ENCODE data around the gene C10orf67.

GRCh38 chr10:23370106-23370505 is 25.5 kb upstream of the C10orf67 start:
- no peak for TF ChIP-seq CSDC2 (CRISPR knock-in tag; IDR thresholded peaks at IDR 0.05)
- no peak for TF ChIP-seq CSRNP3 (CRISPR knock-in tag; IDR thresholded peaks at IDR 0.05)
- no peak for TF ChIP-seq GLIS3 (CRISPR knock-in tag; IDR thresholded peaks at IDR 0.05)
- TF ChIP-seq, protein P1, sequence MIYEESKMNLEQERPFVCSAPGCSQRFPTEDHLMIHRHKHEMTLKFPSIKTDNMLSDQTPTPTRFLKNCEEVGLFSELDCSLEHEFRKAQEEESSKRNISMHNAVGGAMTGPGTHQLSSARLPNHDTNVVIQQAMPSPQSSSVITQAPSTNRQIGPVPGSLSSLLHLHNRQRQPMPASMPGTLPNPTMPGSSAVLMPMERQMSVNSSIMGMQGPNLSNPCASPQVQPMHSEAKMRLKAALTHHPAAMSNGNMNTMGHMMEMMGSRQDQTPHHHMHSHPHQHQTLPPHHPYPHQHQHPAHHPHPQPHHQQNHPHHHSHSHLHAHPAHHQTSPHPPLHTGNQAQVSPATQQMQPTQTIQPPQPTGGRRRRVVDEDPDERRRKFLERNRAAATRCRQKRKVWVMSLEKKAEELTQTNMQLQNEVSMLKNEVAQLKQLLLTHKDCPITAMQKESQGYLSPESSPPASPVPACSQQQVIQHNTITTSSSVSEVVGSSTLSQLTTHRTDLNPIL (CRISPR knock-in tag; IDR thresholded peaks at IDR 0.05; ENCODE audit: low read depth), result no peak
- TF ChIP-seq ZFP3 (CRISPR knock-in tag; IDR thresholded peaks at IDR 0.05), result no peak
- TF ChIP-seq OSR1 (CRISPR knock-in tag; IDR thresholded peaks at IDR 0.05), result no peak
- no peak for TF ChIP-seq ZNF70 (CRISPR knock-in tag; IDR thresholded peaks at IDR 0.05)
- no peak for TF ChIP-seq SNAI2 (CRISPR knock-in tag; IDR thresholded peaks at IDR 0.05)
- no peak for TF ChIP-seq ARNTL (CRISPR knock-in tag; IDR thresholded peaks at IDR 0.05; ENCODE audit: borderline replicate concordance, low read depth)
- no peak for TF ChIP-seq ZFP30 (CRISPR knock-in tag; IDR thresholded peaks at IDR 0.05)
- TF ChIP-seq RARB (CRISPR knock-in tag; IDR thresholded peaks at IDR 0.05), result no peak
- no peak for TF ChIP-seq PATZ1 (CRISPR knock-in tag; IDR thresholded peaks at IDR 0.05; ENCODE audit: borderline replicate concordance)
